HCT116 (cell line): ENCODE measurements around the gene CPT2. TPM values are rescaled to one million over a fixed set of nuclear protein-coding genes. Genes with fewer than 3 reads are reported as not detected.

ENCODE experiments used
- ATAC-seq: fragments of 200-7000 bp; cut with Tn5 transposase; 2 replicates; pipeline ENCODE4 v1.9.1; 2020; ENCODE audit warnings: mild to moderate bottlenecking, moderate library complexity
- BruUV-seq: library from RNA; stranded (reverse); fragments of 400-500 nt; replicated peaks from 2 replicates; lab custom pipeline; 2021; lab: Mats Ljungman, UMichigan
- CTCF ChIA-PET: fragments of 300-600 bp; sonication (Branson Sonifier 250); formaldehyde crosslinking; loops from one replicate; lab custom pipeline; 2021; ENCODE audit warnings: antibody characterized with exemption; lab: Charles Lee
- POLR2A ChIA-PET: fragments of 300-600, 350-600 bp; sonication (Branson Sonifier 250); formaldehyde crosslinking; loops from one replicate; lab custom pipeline; 2021; ENCODE audit warnings: antibody characterized with exemption; lab: Charles Lee
- RAD21 ChIA-PET, 2 experiments: fragments of 300-600 bp; sonication (Branson Sonifier 250); formaldehyde crosslinking; loops; one replicate each; lab custom pipeline; 2023; ENCODE audit warnings: low total read pairs in 2 of 2; ENCODE audit not compliant: uncharacterized antibody in 2 of 2, unreplicated experiment in 2 of 2, low non-redundant PET in 1 of 2; lab: Charles Lee
- DNase-seq: peaks from one replicate; pipeline ENCODE4 v3.0.0-alpha.2; 2010; ENCODE audit warnings: low read depth, low spot score
- H2AFZ ChIP-seq: fragments of 200-600 bp; shearing (Covaris generic), sonication (generic); 2 replicates; pipeline ENCODE4 v1.6.1; 2017; ENCODE audit warnings: low read depth, mixed run types, mixed read lengths, antibody characterized with exemption, low read length; ENCODE audit not compliant: poor library complexity, severe bottlenecking
- H3K27ac ChIP-seq: 2 replicates; pipeline ENCODE4 v1.5.1; 2012; ENCODE audit warnings: low read depth, low read length
- H3K27me3 ChIP-seq: fragments of 200-600 bp; sonication (generic); 2 replicates; pipeline ENCODE4 v1.6.1; 2016; ENCODE audit warnings: mixed run types, low read length, mixed read lengths; ENCODE audit not compliant: insufficient read depth
- H3K36me3 ChIP-seq, 2 experiments: fragments of 200-500 bp in 1 of 2; fragments of 200-600 bp in 1 of 2; sonication (Bioruptor generic) in 1 of 2; sonication (generic) in 1 of 2; 2 replicates each; pipeline versions ENCODE4 v1.5.1 to v1.6.1; 2014 to 2016; ENCODE audit warnings: low read length in 2 of 2, inconsistent platforms in 1 of 2, mixed read lengths in 1 of 2, mixed run types in 1 of 2; ENCODE audit not compliant: insufficient read depth in 2 of 2, control insufficient read depth in 1 of 2
- H3K4me1 ChIP-seq, 2 experiments: fragments of 200-600 bp in 1 of 2; sonication (generic) in 1 of 2; 2 replicates each; pipeline versions ENCODE4 v1.5.1 to v1.6.1; 2012 to 2017; ENCODE audit warnings: low read length in 2 of 2, inconsistent platforms in 1 of 2, mild to moderate bottlenecking in 1 of 2, mixed read lengths in 1 of 2, mixed run types in 1 of 2, moderate library complexity in 1 of 2; ENCODE audit not compliant: insufficient read depth in 2 of 2, control insufficient read depth in 1 of 2
- H3K4me2 ChIP-seq: fragments of 200-600 bp; sonication (generic); 2 replicates; pipeline ENCODE4 v1.6.1; 2017; ENCODE audit warnings: mixed run types, low read length, mixed read lengths
- H3K4me3 ChIP-seq, 2 experiments: fragments of 200-600 bp in 1 of 2; sonication (generic) in 1 of 2; replicated peaks in 1 of 2; 2 replicates each; pipeline ENCODE4 v1.5.1; 2011 to 2016; ENCODE audit warnings: low read length in 2 of 2, control low read depth in 1 of 2, low read depth in 1 of 2, mild to moderate bottlenecking in 1 of 2, mixed read lengths in 1 of 2, mixed run types in 1 of 2
- H3K79me2 ChIP-seq: fragments of 200-600 bp; sonication (generic); 2 replicates; pipeline ENCODE4 v1.6.1; 2017; ENCODE audit warnings: mild to moderate bottlenecking, mixed run types, low read length, moderate library complexity, mixed read lengths; ENCODE audit not compliant: insufficient read depth
- H3K9ac ChIP-seq: fragments of 200-600 bp; sonication (generic); 2 replicates; pipeline ENCODE4 v1.6.1; 2016; ENCODE audit warnings: low read length, mixed read lengths
- H3K9me2 ChIP-seq: fragments of 200-600 bp; sonication (generic), shearing (Covaris generic); 2 replicates; pipeline ENCODE4 v1.6.1; 2017; ENCODE audit warnings: mixed run types, mild to moderate bottlenecking, moderate library complexity; ENCODE audit not compliant: insufficient read depth
- H3K9me3 ChIP-seq, 2 experiments: fragments of 200-500 bp in 1 of 2; fragments of 200-600 bp in 1 of 2; sonication (Bioruptor generic) in 1 of 2; sonication (generic) in 1 of 2; 2 replicates each; pipeline ENCODE4 v1.6.1; 2014 to 2017; ENCODE audit warnings: low read length in 2 of 2, mixed read lengths in 2 of 2, inconsistent platforms in 1 of 2, low read depth in 1 of 2, mild to moderate bottlenecking in 1 of 2, mixed run types in 1 of 2, moderate library complexity in 1 of 2; ENCODE audit not compliant: control insufficient read depth in 1 of 2, insufficient read depth in 1 of 2
- H4K20me1 ChIP-seq: fragments of 200-600 bp; sonication (generic), shearing (Covaris generic); 2 replicates; pipeline ENCODE4 v1.6.1; 2017; ENCODE audit warnings: mixed run types, mild to moderate bottlenecking, moderate library complexity; ENCODE audit not compliant: insufficient read depth
- CEBPB ChIP-seq: IDR thresholded peaks from 2 replicates; pipeline ENCODE4 v1.6.1; 2012; ENCODE audit warnings: low read depth
- MAX ChIP-seq: IDR thresholded peaks from 2 replicates; pipeline ENCODE4 v1.6.1; 2012
- POLR2A ChIP-seq: IDR thresholded peaks from 2 replicates; pipeline ENCODE4 v1.7.0; 2011; ENCODE audit warnings: borderline replicate concordance; ENCODE audit not compliant: insufficient read depth, insufficient read length; ENCODE audit errors: extremely low read depth
- TCF7L2 ChIP-seq: IDR thresholded peaks from 2 replicates; pipeline ENCODE4 v1.7.0; 2011; ENCODE audit warnings: borderline replicate concordance, inconsistent platforms; ENCODE audit not compliant: insufficient read depth, insufficient read length; ENCODE audit errors: extremely low read depth
- YY1 ChIP-seq: IDR thresholded peaks from 2 replicates; pipeline ENCODE4 v1.6.1; 2011; ENCODE audit warnings: low read length, low read depth, moderate library complexity, mild to moderate bottlenecking; ENCODE audit not compliant: insufficient replicate concordance; ENCODE audit errors: extremely low read depth
- intact Hi-C: fragments of 100-400 bp; cut with micrococcal nuclease; formaldehyde crosslinking; loops from 2 replicates; pipeline ENCODE4 v1.10.0; 2022
- total RNA-seq: library from RNA; stranded (reverse); gene quantifications from one replicate; pipeline ENCODE4 v1.2.1, GENCODE V29; 2021; ENCODE audit not compliant: unreplicated experiment
- TF ChIP-seq, protein P1 (sequence below): IDR thresholded peaks from 2 replicates; pipeline ENCODE4 v1.6.1; 2012
- TF ChIP-seq, protein P2 (sequence below): IDR thresholded peaks from 2 replicates; pipeline ENCODE4 v1.6.1; 2012; ENCODE audit warnings: low read depth

The CPT2 gene
- total RNA-seq, 1 experiment from 2014 or later: 18.1 TPM

DNA sequence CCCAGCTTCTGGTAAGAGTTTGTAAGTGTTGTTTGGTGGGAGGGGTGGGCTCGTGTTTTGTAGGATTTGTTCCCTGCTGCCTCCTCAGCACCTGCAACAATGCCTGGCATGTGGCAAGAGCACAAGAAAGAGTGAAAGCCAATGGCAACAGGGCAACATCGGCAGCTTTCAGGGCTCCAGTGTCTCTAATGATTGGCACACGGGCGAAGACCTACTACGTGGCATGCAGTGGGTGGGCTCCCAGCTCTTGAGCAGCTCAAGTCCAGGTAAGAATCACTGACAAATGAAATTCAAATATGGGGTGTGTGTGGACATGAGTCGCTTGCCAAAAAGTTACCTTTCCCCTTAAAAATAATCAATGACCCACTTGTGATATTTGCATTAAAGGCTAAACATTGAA is 30.3 kb upstream of the CPT2 start:
- no peak overlapping the region for H3K4me3 ChIP-seq
- no peak for TF ChIP-seq CEBPB
- TF ChIP-seq, protein P1, sequence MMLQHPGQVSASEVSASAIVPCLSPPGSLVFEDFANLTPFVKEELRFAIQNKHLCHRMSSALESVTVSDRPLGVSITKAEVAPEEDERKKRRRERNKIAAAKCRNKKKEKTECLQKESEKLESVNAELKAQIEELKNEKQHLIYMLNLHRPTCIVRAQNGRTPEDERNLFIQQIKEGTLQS: no peak
- TF ChIP-seq TCF7L2: no peak
- TF ChIP-seq YY1: no peak
- TF ChIP-seq, protein P2, sequence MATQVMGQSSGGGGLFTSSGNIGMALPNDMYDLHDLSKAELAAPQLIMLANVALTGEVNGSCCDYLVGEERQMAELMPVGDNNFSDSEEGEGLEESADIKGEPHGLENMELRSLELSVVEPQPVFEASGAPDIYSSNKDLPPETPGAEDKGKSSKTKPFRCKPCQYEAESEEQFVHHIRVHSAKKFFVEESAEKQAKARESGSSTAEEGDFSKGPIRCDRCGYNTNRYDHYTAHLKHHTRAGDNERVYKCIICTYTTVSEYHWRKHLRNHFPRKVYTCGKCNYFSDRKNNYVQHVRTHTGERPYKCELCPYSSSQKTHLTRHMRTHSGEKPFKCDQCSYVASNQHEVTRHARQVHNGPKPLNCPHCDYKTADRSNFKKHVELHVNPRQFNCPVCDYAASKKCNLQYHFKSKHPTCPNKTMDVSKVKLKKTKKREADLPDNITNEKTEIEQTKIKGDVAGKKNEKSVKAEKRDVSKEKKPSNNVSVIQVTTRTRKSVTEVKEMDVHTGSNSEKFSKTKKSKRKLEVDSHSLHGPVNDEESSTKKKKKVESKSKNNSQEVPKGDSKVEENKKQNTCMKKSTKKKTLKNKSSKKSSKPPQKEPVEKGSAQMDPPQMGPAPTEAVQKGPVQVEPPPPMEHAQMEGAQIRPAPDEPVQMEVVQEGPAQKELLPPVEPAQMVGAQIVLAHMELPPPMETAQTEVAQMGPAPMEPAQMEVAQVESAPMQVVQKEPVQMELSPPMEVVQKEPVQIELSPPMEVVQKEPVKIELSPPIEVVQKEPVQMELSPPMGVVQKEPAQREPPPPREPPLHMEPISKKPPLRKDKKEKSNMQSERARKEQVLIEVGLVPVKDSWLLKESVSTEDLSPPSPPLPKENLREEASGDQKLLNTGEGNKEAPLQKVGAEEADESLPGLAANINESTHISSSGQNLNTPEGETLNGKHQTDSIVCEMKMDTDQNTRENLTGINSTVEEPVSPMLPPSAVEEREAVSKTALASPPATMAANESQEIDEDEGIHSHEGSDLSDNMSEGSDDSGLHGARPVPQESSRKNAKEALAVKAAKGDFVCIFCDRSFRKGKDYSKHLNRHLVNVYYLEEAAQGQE: no peak
- TF ChIP-seq MAX: no peak
- no peak for TF ChIP-seq POLR2A
- TF ChIP-seq, all 23 proteins: peak for 0
- no peak for ATAC-seq
- Histone ChIP-seq H3K9me3 (no peaks in the 10 kb centered on the region), H3K9ac (no peak overlapping the region), H4K20me1 (no peaks in the 10 kb centered on the region), H3K9me2 (no peaks in the 10 kb centered on the region), H3K4me2 (no peak overlapping the region), H3K27me3 (no peaks in the 10 kb centered on the region), H3K79me2 (no peaks in the 10 kb centered on the region), H3K4me1 (no peaks in the 10 kb centered on the region), H2AFZ (no peak overlapping the region), H3K27ac (no peak overlapping the region), H3K36me3 (no peaks in the 10 kb centered on the region)
- POLR2A ChIA-PET: no interaction called here
- CTCF ChIA-PET: interaction anchor here (0.9 kb wide), 1 partner anchor 14 kb away, joined by 3 read pairs; no protein-coding TSS in a partner anchor
- RAD21 ChIA-PET: no interaction called here
- intact Hi-C loops: no loop called here
- DNase-seq: no peak
- BruUV-seq: no TSS peak
